Left colon (tissue), 2 donors: ENCODE data around the gene IFITM2. TPM values are rescaled to one million over a fixed set of nuclear protein-coding genes. Genes with fewer than 3 reads are reported as not detected.
"Not testable (repeated sequence)": the region's sequence is repeated elsewhere in the genome, so short reads cannot be mapped to it uniquely, and the experiment has no call there.

Experiments used
- ATAC-seq: fragments of 200-7000 bp; cut with Tn5 transposase; one replicate; pipeline ENCODE4 v1.9.1; 2020; ENCODE audit warnings: mild to moderate bottlenecking, moderate library complexity
- DNase-seq, 2 donors: peaks; one replicate each; pipeline ENCODE4 v3.0.0-alpha.2; 2020
- intact Hi-C, 2 donors: fragments of 100-400 bp; cut with DNase I in 1 of 2; cut with micrococcal nuclease in 1 of 2; formaldehyde crosslinking; loops; one replicate each; pipeline versions ENCODE4 v1.11.2 to v1.14.0; 2022; cut with DNase I, micrococcal nuclease
- total RNA-seq, 2 donors: library from RNA; stranded (reverse); fragmentation: NEBNext Ultra II Directional; extraction: Animal tissue kit (Norgen Biotek cat#: 25700); gene quantifications; one replicate each; pipeline ENCODE4 v1.2.1, GENCODE V29; 2021
- donor health status: DM: no; HTN: no; CAD: no.
- donor health status: DM: yes; HTN: yes; CAD: no.

Gene IFITM2
- total RNA-seq, 2 donors from 2014 or later = 87.7 to 133 TPM

DNA sequence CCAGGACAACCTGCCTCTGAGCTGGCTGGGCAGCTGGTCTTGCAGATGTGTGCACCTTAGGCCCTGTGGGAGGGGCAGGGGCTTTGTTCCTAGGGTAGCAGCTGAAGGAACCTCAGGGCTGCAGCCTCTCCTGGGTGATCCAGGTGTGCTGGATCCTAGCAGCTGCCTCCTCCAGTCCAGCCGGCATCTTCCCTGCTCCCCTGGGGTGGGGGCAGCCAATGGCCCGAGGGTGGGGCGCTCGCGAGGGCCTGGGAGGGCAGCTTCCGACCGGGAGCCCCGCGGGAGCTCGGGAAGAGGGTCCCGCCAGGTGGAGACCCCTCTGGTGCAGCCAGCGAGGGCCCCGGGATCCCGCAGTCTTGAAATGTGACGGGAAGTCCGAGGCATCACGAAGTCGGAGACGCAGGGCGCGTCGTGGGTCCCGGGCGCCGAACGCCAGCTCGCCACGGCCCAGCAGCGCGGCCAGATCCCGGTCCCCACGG is 7.9 kb downstream of the IFITM2 start:
- peak in 1 of 2 donors; percentile 32 for DNase-seq
- intact Hi-C loops = no loop called here
- no peak for ATAC-seq

- ATAC-seq (no peak), DNase-seq (peak; percentile 37 to 47)
- intact Hi-C loops = no loop called here
These were observed 8.6 kb downstream of the IFITM2 start for GRCh38 chr11:316031-316701.

GRCh38 chr11:316891-317301 is 9.3 kb downstream of the IFITM2 start:
- no peak for DNase-seq
- ATAC-seq = no peak
- intact Hi-C loops = no loop called here

DNA sequence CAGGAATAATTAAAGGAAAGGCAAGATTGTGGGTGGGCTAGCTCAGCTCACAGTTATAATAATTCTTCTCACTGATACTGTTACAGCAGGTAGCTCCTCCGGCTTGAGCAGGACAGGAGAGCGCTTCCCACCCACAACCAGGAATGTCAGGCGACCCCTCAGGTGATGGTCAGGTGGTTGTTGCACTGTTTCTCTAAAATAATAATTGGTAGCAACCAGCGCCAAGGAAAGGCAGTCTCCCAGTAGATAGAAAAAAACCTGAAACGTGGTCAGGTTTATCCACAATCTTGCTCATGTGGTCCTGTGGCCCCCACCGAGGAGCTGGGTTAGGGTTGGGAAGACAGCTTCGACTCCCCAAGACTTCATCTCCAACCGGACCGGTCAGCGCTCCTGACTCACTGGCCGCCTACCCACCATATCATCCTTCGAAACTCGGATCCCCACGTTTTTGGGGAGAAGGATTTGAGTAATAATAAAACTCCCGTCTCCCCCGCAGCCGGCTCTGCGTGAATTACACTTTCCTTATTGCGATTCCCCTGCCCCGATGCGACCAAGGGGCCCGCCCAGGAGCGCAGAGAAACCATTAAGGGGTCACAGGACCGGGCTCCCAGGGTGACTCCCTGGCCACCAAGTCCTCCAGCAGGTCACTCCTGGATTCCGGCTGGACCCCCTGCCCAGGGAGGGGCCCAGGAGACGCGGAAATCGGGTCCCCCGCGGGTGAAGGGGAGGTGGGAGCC is 10.2 kb downstream of the IFITM2 start:
- DNase-seq = peak in 1 of 2 donors; percentile 20
- ATAC-seq, intact Hi-C loops: not testable (repeated sequence)

DNA sequence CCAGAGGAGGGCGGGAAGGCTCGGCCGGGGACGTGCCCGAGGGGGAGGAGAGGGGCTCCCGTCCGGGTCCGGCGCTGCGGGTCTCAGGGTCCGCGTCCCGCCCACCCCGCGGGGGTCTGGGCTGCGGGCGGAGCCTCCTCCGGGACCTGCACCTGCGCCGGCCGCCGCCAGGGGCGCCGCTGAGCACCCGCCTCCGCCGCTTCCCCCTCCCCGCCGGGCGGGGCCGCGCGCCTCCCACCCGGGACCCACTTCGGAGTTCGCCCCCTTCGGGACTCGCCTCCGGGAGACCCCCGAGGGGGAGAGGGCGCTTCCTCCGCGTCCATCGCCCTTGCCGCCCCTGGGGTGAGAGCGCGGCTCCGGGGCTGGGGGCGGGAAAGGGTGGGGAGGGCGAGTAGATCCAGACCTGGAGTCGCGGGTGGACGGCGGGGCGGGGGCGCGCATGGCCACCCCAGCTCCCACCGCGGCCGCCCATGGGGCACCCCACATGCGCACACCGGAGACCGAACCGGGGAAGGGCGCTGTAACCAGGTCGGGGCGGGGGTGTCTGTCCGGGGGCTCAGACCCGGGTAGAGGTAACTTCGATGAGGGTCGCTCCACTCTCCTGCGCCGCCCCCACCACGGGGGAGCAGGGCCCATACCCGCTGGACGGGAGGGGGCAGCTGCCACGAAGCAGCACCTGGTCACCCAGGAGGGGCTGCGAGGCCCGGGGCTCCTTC is 10.9 kb downstream of the IFITM2 start:
- ATAC-seq = peak; percentile 32
- DNase-seq, intact Hi-C loops: not testable (repeated sequence)

DNA sequence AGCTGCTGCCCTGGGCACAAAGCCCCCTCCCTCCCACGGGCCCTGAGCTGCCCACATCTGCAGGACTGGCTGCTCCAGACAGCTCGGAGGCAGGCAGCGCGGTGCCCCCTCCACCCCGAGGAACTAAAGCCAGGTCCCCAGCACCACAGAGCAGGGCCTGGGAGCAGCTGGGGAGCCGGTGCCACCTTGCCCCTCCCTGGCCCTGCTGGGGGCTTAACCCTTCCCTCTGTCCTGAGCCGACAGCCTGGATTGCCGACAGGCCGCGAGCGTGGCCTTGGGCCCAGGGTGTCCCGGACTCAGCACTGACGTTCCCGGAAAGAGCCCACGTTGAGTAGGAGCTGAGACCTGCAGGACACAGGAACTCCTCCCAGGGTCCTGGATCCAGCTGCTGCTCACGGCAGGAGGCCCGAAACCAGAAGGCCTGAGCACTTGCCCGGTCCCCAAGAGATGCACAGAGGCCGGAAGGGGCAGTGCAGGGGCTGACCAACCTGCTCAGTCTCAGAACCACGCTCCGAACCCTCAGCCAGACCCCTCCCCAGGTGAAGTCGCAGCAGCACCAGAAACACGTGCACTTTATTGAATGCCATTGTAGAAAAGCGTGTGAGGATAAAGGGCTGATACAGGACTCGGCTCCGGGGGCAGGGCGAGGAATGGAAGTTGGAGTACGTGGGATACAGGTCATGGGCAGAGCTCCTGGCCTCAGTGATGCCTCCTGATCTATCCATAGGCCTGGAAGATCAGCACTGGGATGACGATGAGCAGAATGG is 11.7 kb downstream of the IFITM2 start:
- peak; percentile 35 for ATAC-seq
- DNase-seq, intact Hi-C loops: not testable (repeated sequence)

DNA sequence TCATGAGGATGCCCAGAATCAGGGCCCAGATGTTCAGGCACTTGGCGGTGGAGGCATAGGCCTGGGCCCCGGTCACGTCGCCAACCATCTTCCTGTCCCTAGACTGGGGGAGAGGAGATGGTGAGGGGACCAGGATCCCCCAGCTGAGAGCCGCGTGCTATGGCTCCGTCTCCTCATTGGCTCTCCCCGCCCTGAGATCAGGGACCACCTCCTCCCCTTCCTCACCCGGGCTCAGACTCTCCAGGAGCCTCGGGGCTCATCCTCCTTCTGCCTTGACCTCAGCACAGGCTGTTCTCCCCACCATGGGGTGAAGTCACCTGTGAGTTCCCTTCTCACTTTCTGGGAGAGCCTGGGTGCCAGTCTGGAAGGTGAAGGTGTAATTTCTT is 12.3 kb downstream of the IFITM2 start:
- peak; percentile 1 for ATAC-seq
- intact Hi-C loops, DNase-seq: not testable (repeated sequence)

DNA sequence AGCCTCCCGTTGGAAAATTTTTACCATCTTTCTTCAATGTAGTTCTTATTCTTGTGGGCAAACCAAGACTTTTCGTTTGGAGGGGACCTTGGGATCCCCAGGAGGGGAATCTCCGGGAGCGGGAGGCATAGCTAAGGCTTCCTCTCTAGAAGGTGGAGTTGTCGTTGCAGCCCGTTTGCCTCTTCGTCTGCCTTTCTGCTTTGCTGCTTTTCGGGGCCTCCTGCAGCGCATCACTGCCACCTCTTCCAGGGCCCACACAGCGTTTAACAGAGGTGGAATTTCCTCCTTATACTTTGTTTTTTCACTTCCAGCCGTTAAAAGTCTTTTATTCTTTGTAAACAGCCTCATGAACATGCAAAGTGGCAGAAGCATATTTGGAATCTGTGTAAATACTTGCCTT is 16.5 kb downstream of the IFITM2 start:
- DNase-seq (no peak), ATAC-seq (no peak)
- intact Hi-C loops = no loop called here

DNA sequence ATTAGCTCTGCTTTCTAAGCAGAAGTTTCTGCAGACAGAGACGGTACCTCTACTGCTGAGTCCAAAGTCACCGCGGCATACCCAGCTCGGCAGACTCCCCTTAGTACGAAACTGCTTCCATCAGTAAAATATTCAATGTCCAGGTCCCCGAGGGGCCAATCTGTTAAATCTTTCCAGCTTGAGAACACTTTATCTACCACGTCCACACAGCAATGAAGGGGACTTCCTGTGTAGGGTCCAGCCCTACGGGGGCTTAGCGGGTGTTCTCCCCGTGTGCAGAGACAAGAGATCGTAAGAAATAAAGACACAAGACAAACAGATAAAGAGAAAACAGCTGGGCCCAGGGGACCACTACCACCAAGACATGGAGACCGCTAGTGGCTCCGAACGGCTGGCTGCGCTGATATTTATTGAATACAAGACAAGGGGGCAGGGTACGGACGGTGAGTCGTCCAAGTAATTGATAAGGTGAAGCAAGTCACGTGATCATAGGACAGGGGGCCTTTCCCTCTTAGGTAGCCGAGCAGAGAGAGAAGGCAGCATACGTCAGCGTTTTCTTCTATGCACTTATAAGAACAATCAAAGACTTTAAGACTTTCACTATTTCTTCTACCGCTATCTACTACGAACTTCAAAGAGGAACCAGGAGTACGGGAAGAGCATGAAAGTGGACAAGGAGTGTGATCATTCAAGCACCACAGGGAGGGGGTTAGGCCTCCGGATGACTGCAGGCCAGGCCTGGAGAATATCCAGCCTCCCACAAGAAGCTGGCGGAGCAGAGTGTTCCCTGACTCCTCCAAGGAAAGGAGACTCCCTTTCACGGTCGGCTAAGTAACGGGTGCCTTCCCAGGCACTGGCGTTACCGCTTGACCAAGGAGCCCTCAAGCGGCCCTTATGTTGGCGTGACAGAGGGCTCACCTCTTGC is 17.2 kb downstream of the IFITM2 start:
- DNase-seq, ATAC-seq, intact Hi-C loops: not testable (repeated sequence)

DNA sequence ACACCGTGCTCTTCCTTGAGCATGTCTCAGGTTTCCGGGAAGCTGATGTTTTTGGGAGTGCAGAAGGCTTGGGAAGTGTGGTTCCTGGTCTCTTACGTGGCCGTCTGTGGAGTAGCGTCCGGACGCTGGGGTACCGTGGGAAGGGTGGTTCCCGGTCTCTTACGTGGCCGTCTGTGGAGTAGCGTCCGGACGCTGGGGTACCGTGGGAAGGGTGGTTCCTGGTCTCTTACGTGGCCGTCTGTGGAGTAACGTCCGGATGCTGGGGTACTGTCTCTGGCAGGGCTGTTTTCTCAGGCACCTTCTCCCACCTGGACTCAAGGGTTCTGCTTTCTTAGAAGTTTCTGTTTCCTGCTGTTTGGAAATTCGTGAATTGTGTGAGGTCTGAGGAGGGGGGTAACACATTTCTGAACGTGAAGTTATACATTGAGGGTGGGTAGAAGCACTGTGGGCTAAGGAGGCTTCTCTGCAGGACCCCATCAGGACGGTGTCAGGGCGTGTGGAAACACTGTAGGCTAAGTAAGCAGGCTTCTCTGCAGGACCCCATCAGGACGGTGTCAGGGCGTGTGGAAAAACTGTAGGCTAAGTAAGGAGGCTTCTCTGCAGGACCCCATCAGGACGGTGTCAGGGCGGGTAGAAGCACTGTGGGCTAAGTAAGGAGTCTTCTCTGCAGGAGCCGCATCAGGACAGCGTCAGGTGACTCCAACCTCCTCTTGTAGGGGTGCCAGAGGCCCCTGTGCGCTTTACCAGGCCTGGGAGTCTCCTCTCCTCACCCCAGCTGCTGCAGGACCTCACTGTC is 18.4 kb downstream of the IFITM2 start:
- no peak for DNase-seq
- no peak for ATAC-seq
- intact Hi-C loops = no loop called here

- DNase-seq (no peak), ATAC-seq (peak; percentile 8)
- intact Hi-C loops = no loop called here
These were observed 18.9 kb downstream of the IFITM2 start for GRCh38 chr11:326592-326841.

DNA sequence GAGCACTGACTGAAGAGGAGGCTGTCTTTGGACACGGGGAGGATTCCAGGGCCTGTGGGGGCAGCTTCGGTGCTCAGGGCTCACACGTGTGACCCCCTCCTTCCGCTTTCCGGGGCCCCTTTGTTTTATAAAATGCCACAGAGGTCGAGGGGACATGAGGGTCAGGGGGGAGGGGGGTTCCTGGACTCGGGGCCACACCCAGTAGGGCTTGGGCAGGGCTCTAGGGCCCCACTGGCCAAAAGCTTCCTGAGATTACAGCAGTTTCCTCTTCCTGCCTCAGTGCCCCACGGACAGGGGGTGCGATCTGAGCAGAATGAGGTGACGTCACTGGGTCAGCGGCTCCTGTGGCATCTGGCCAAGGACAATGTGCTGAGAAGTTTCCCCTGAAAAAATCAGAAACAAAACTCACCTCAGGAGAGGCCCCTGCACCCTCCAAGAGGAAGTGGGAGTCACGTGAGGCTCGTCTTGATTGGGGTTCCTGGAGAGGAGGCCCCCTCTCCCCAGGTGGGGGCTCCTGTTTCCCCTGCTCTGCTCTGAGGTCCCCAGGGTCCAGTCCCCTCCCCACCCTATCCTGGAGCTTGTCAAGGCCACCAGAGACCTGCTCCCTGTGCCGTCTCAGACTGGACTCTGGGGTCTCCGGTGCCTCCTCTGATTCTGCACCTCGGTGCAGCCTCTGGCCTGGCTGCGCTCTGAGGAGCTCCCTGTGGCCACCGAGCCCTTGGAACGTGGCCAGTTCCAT is 19.4 kb downstream of the IFITM2 start:
- ATAC-seq = peak; percentile 55
- intact Hi-C loops = no loop called here

DNA sequence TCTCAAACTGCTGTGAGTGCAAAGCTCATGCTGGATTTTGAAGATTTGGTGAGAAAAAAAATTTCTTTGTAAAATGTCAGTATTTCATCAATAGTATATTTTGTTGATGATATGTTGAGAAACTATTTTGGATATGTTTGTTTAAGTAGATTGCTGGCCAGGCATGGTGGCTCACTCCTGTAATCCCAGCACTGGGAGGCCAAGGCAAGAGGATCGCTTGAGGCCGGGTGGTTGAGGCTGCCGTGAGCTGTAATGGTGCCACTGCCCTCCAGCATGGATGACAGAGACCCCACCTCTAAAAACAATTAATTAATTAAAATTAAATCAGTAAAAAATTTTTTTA is 19.9 kb downstream of the IFITM2 start:
- ATAC-seq (no peak), DNase-seq (no peak)
- intact Hi-C loops = no loop called here

More for the DNA sequence above, 19.4 kb downstream of the IFITM2 start:
- DNase-seq = peak; percentile 72 to 77

GRCh38 chr11:328012-328411 is 20.4 kb downstream of the IFITM2 start:
- intact Hi-C loops = no loop called here
- DNase-seq (no peak), ATAC-seq (no peak)

DNA sequence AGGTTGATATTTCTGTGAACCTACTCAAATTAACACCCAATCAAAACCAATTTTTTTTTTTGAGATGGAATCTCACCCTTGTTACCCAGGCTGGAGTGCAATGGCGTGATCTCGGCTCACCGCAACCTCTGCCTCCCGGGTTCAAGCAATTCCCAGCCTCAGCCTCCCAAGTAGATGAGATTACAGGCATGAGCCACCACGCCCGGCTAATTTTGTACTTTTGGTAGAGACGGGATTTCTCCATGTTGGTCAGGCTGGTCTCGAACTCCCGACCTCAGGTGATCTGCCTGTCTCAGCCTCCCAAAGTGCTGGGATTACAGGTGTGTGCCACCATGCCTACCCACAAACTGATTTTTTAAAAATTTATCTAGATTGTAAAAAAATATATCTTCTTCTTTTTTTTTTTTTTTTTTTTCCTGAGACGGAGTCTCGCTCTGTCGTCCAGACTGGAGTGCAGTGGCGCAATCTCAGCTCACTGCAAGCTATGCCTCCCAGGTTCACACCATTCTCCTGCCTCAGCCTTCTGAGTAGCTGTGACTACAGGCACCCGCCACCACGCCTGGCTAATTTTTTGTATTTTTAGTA is 21.0 kb downstream of the IFITM2 start:
- ATAC-seq, intact Hi-C loops, DNase-seq: not testable (repeated sequence)

DNA sequence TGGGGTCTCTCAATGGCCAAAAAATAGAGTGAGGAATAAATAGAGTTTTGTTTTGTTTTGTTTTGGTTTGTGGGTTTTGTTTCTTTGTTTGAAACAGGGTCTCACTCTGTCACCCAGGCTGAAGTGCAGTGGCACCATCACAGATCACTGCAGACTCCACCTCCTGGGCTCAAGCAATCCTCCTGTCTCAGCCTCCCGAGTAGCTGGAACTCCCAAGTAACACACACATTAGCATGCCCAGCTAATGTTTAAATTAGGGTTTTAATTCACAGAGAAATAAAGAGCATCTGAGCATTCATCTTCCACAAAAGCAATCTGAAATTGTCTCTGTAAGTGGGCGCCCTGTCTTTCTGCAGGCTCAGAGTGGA is 22.3 kb downstream of the IFITM2 start:
- ATAC-seq = no peak
- DNase-seq = no peak
- intact Hi-C loops = no loop called here

DNA sequence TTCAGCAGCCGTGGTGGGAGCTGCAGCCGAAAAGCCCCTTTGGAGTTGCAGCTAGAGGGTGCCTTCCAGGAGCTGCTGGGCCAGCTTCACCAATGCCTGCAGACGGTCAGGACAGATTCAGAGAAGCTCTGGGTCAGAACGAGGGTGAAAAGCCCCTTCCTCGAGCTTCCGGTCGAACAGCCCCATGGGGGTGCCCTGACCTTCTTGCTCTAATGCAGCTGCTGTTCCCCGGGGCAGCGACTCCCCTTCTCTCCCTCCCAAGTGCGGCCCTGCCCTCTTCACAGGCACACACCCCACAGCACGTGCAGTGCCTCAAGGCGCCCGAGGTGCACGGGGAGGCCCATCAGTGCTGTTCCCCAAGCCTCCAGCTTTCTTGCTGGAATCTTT is 22.7 kb downstream of the IFITM2 start:
- ATAC-seq (no peak), DNase-seq (no peak)
- intact Hi-C loops = no loop called here
